ENCODE data around the gene COPB1. TPM values are rescaled to one million over a fixed set of nuclear protein-coding genes. Genes with fewer than 3 reads are reported as not detected.

Gene COPB1
- polyA plus RNA-seq, 1 of the 3 experiments (the other 2 are of a cell fraction): 81.0 TPM

- no peak for TF ChIP-seq ZBTB33 (IDR thresholded peaks at IDR 0.05; ENCODE audit: borderline replicate concordance, low read depth)
- peak; percentile 72 for TF ChIP-seq TCF12 (IDR thresholded peaks at IDR 0.05)
- no peak for TF ChIP-seq USF2 (IDR thresholded peaks at IDR 0.05; ENCODE audit: borderline replicate concordance, low read depth, low read length)
- TF ChIP-seq GABPA (IDR thresholded peaks at IDR 0.05; ENCODE audit: low read depth): no peak
- TF ChIP-seq IRF3 (IDR thresholded peaks at IDR 0.05; ENCODE audit: low read depth, low read length): no peak
- no peak for TF ChIP-seq TAF1 (IDR thresholded peaks at IDR 0.05; ENCODE audit: borderline replicate concordance, low read depth, low read length)
- no peak for TF ChIP-seq YY1 (IDR thresholded peaks at IDR 0.05; ENCODE audit: low read depth)
Measured at GRCh38 chr11:14443638-14444037, 56.0 kb downstream of the COPB1 start (continued).

- Histone ChIP-seq H3F3A (replicated peaks; ENCODE audit: insufficient read depth) (no peaks in the 10 kb centered on the region), H3K9me3 (no peaks in the 10 kb centered on the region), H4K20me1 (ENCODE audit: insufficient read depth) (no peaks in the 10 kb centered on the region), H3K9ac (no peak overlapping the region), H3K36me3 (replicated peaks in 1 of 2; ENCODE audit: control insufficient read depth in 1 of 2, insufficient read depth in 2 of 2, low read length in 1 of 2) (no peaks in the 10 kb centered on the region), H3K27ac (ENCODE audit: low read depth in 2 of 2, low read length in 1 of 2) (no peak overlapping the region), H3K4me2 (no peak overlapping the region), H3K79me2 (ENCODE audit: insufficient read depth) (no peaks in the 10 kb centered on the region), H3K4me3 (ENCODE audit: low read depth in 2 of 2, low read length in 1 of 2) (no peak overlapping the region), H3K27me3 (ENCODE audit: insufficient read depth) (no peaks in the 10 kb centered on the region), H2AFZ (ENCODE audit: low read depth) (no peak overlapping the region), H3K9me2 (no peaks in the 10 kb centered on the region), H3K4me1 (ENCODE audit: control insufficient read depth in 1 of 2, insufficient read depth in 2 of 2, low read depth in 1 of 2, low read length in 1 of 2) (no peaks in the 10 kb centered on the region)
- CTCF ChIA-PET: interaction anchor here (0.9 to 2.0 kb wide), 4 partner anchors 9 to 135 kb away, joined by 3 to 12 read pairs (median 5); no protein-coding TSS in a partner anchor
- DNase-seq: no peak
- no peak for TF ChIP-seq GATA2 (CRISPR knock-in tag; IDR thresholded peaks at IDR 0.05)
- peak; percentile 38 for TF ChIP-seq TCF12 (IDR thresholded peaks at IDR 0.05)
- POLR2A ChIA-PET: no interaction called here
- WGBS (ENCODE audit: low lambda C conversion rate): 76% methylated on average over 3 of the region's 3 CpGs
Measured at GRCh38 chr11:14435717-14436512, 63.7 kb downstream of the COPB1 start.

- Histone ChIP-seq H2AFZ (ENCODE audit: low read depth) (no peak overlapping the region), H3K36me3 (replicated peaks in 1 of 2; ENCODE audit: control insufficient read depth in 1 of 2, insufficient read depth in 2 of 2, low read length in 1 of 2) (no peaks in the 10 kb centered on the region), H3F3A (replicated peaks; ENCODE audit: insufficient read depth) (no peaks in the 10 kb centered on the region), H3K79me2 (ENCODE audit: insufficient read depth) (no peaks in the 10 kb centered on the region), H3K9ac (no peak overlapping the region), H3K4me1 (ENCODE audit: control insufficient read depth in 1 of 2, insufficient read depth in 2 of 2, low read depth in 1 of 2, low read length in 1 of 2) (peaks cover 6 to 36% of the 10 kb centered on the region in 2 experiments; a peak in 3 of 4 replicates), H3K9me3 (no peaks in the 10 kb centered on the region), H3K27me3 (ENCODE audit: insufficient read depth) (no peaks in the 10 kb centered on the region), H3K4me2 (no peak overlapping the region), H4K20me1 (ENCODE audit: insufficient read depth) (no peaks in the 10 kb centered on the region), H3K4me3 (ENCODE audit: low read depth in 2 of 2, low read length in 1 of 2) (no peak overlapping the region), H3K9me2 (no peaks in the 10 kb centered on the region), H3K27ac (ENCODE audit: low read depth in 2 of 2, low read length in 1 of 2) (no peak overlapping the region)
- CTCF ChIA-PET: interaction anchor here (2.1 kb wide), 1 partner anchor 125 kb away, joined by 4 read pairs; no protein-coding TSS in a partner anchor
- no peak for DNase-seq
- POLR2A ChIA-PET: no interaction called here
- TF ChIP-seq GATA2 (CRISPR knock-in tag; IDR thresholded peaks at IDR 0.05) (no peak), EP300 (IDR thresholded peaks at IDR 0.05; ENCODE audit: borderline replicate concordance in 1 of 2, low read depth in 1 of 2, low read length in 1 of 2) (no peak), CTCF (IDR thresholded peaks at IDR 0.05) (no peak), MAX (IDR thresholded peaks at IDR 0.05; ENCODE audit: low read depth) (no peak), RXRA (IDR thresholded peaks at IDR 0.05; ENCODE audit: borderline replicate concordance, low read depth) (no peak), USF2 (IDR thresholded peaks at IDR 0.05; ENCODE audit: borderline replicate concordance, low read depth, low read length) (no peak), ELF1 (IDR thresholded peaks at IDR 0.05) (no peak), IRF3 (IDR thresholded peaks at IDR 0.05; ENCODE audit: low read depth, low read length) (no peak), GABPA (IDR thresholded peaks at IDR 0.05; ENCODE audit: low read depth) (no peak), TAF1 (IDR thresholded peaks at IDR 0.05; ENCODE audit: borderline replicate concordance, low read depth, low read length) (no peak), SIN3A (IDR thresholded peaks at IDR 0.05; ENCODE audit: borderline replicate concordance, low read depth, low read length) (no peak)
Measured at GRCh38 chr11:14425621-14426020, 74.0 kb downstream of the COPB1 start.
